Osteocyte (in vitro differentiated cells): ENCODE results near the gene JAK1. TPM values are rescaled to one million over a fixed set of nuclear protein-coding genes. Genes with fewer than 3 reads are reported as not detected.

Experiments
- DNase-seq: peaks from one replicate; pipeline ENCODE4 v3.0.0; 2021; ENCODE audit warnings: mixed read lengths; ENCODE audit not compliant: unreplicated experiment; ENCODE audit errors: extremely low spot score
- H3K27ac Mint-ChIP-seq: one replicate; pipeline ENCODE4 v1.8.0; 2021; ENCODE audit warnings: mild to moderate bottlenecking, mixed read lengths; ENCODE audit not compliant: unreplicated experiment
- H3K27me3 Mint-ChIP-seq: one replicate; pipeline ENCODE4 v1.8.0; 2021; ENCODE audit warnings: mixed read lengths; ENCODE audit not compliant: unreplicated experiment
- H3K36me3 Mint-ChIP-seq: one replicate; pipeline ENCODE4 v1.8.0; 2021; ENCODE audit warnings: mixed read lengths; ENCODE audit not compliant: unreplicated experiment
- H3K4me1 Mint-ChIP-seq: one replicate; pipeline ENCODE4 v1.8.0; 2021; ENCODE audit warnings: mixed read lengths; ENCODE audit not compliant: unreplicated experiment
- H3K4me3 Mint-ChIP-seq: one replicate; pipeline ENCODE4 v1.8.0; 2021; ENCODE audit warnings: mild to moderate bottlenecking, moderate library complexity, mixed read lengths; ENCODE audit not compliant: unreplicated experiment
- H3K9me3 Mint-ChIP-seq: one replicate; pipeline ENCODE4 v1.8.0; 2021; ENCODE audit warnings: mixed read lengths; ENCODE audit not compliant: unreplicated experiment
- total RNA-seq: library from RNA; stranded (reverse); gene quantifications from 2 replicates; pipeline ENCODE4 v1.2.1, GENCODE V29; 2021
- TF ChIP-seq, protein P1 (sequence below): fragments of 200-600 bp; sonication (generic); IDR thresholded peaks from 2 replicates; pipeline ENCODE4 v1.5.0; 2021; ENCODE audit warnings: antibody characterized with exemption, mild to moderate bottlenecking, moderate library complexity

JAK1 gene
- total RNA-seq, 1 donor from 2014 or later: 103 TPM

DNA sequence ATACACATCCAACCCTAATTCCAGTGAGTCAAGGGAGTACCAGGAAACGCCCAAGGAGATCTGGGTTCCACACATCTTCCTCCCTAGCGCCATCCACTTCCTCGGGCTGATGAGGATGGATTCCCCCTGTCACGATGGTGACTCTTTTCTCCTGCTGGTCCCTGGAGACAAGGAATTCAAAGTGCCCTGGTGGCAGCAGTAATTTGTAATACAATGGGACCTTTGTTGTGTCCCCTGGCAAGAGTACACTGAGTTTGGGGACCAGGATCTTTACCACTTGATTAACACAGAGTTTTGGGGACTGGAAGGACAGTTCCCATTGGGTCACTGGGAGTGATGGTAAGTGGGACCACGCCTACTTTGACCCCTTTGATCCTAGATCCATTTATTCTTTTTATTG, 9.4 kb upstream of the JAK1 start:
- Mint-ChIP-seq H3K4me1 (no peaks in the 10 kb centered on the region), H3K9me3 (no peaks in the 10 kb centered on the region), H3K27me3 (no peaks in the 10 kb centered on the region), H3K27ac (no peak overlapping the region), H3K36me3 (no peaks in the 10 kb centered on the region), H3K4me3 (no peak overlapping the region)
- TF ChIP-seq, protein P1, sequence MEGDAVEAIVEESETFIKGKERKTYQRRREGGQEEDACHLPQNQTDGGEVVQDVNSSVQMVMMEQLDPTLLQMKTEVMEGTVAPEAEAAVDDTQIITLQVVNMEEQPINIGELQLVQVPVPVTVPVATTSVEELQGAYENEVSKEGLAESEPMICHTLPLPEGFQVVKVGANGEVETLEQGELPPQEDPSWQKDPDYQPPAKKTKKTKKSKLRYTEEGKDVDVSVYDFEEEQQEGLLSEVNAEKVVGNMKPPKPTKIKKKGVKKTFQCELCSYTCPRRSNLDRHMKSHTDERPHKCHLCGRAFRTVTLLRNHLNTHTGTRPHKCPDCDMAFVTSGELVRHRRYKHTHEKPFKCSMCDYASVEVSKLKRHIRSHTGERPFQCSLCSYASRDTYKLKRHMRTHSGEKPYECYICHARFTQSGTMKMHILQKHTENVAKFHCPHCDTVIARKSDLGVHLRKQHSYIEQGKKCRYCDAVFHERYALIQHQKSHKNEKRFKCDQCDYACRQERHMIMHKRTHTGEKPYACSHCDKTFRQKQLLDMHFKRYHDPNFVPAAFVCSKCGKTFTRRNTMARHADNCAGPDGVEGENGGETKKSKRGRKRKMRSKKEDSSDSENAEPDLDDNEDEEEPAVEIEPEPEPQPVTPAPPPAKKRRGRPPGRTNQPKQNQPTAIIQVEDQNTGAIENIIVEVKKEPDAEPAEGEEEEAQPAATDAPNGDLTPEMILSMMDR: no peak
- no peak for DNase-seq

DNA sequence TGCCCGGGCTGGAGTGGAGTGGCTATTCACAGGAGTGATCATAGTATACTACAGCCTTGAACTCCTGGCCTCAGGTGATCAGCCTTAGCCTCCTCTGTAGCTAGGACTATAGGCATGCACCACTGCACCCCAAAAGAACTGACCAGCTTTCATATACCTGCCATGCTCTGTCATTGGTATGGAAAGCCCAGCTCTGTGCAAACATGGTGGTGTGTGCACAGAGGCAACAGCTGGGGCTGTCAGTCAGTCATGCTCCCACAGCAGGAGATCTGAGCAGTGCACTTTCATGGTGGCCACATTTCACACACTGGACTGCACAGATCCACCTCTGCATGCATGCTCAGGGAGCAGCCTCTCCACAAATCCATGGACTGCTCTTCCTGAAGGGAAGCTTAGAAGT, 8.8 kb upstream of the JAK1 start:
- TF ChIP-seq, protein P1: no peak
- Mint-ChIP-seq H3K4me3 (no peak overlapping the region), H3K27ac (no peak overlapping the region), H3K9me3 (no peaks in the 10 kb centered on the region), H3K27me3 (no peaks in the 10 kb centered on the region), H3K4me1 (no peaks in the 10 kb centered on the region), H3K36me3 (no peaks in the 10 kb centered on the region)
- DNase-seq: no peak

DNA sequence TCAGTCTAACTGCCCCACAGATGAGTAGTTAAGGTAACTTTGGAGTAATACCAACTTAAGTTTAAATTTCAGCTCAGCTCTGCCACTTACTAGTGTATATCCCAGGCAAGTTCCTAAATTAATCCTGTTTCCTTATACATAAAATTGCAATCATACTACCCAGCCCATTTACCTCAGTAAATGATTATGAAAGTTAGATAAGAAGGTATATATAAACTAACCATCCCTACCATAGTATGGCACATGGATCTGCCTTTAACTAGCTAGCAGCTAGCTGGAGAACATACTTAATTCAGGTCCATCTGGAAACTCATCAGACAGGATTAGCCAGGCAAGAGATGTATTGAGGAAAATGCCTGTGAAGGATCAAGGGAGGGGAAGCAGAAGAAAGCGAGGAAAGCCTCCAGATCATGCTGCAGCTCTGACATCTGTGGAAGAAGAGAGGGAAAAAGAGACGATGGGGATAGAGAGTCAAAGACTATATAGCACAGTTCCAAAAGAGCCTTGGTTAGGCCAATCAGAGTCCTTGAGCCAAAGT, 8.0 kb upstream of the JAK1 start:
- no peak for DNase-seq

DNA sequence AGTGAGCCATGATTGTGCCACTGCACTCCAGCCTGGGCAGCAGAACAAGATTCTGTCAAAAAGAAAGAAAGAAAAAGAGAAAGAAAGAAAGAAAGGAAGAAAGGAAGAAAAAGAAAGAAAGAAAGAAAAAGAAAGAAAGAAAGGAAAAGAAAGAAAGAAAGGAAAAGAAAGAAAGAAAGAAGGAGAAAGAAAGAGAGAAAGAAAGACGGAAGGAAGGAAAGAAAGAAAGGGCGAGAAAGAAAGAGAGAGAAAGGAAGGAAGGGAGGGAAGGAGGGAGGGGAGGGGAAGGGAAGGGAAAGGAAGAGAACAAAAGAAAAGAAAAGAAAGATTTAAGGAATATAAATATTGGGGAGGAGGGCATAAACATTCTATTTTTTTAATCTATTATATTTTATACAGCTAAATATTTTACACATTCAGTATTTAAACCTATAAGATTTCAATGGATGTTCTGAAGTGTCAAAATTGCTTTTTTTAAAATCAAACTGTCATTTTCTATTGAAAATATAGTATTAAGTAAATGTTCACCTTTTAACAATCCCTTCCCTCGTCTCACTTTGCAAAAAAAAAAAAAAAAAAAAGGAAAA, 6.8 kb upstream of the JAK1 start:
- Mint-ChIP-seq H3K27ac (no peak overlapping the region), H3K4me1 (no peaks in the 10 kb centered on the region), H3K27me3 (no peaks in the 10 kb centered on the region), H3K4me3 (no peak overlapping the region), H3K36me3 (no peaks in the 10 kb centered on the region), H3K9me3 (no peaks in the 10 kb centered on the region)
- DNase-seq: no peak
- TF ChIP-seq, protein P1: no peak

More for the DNA sequence above, 8.0 kb upstream of the JAK1 start:
- H3K4me1 Mint-ChIP-seq: no peaks in the 10 kb centered on the region
- no peaks in the 10 kb centered on the region for H3K27me3 Mint-ChIP-seq
- H3K9me3 Mint-ChIP-seq: no peaks in the 10 kb centered on the region
- H3K4me3 Mint-ChIP-seq: no peak overlapping the region
- TF ChIP-seq, protein P1: no peak
- no peak overlapping the region for H3K27ac Mint-ChIP-seq
- no peaks in the 10 kb centered on the region for H3K36me3 Mint-ChIP-seq

DNA sequence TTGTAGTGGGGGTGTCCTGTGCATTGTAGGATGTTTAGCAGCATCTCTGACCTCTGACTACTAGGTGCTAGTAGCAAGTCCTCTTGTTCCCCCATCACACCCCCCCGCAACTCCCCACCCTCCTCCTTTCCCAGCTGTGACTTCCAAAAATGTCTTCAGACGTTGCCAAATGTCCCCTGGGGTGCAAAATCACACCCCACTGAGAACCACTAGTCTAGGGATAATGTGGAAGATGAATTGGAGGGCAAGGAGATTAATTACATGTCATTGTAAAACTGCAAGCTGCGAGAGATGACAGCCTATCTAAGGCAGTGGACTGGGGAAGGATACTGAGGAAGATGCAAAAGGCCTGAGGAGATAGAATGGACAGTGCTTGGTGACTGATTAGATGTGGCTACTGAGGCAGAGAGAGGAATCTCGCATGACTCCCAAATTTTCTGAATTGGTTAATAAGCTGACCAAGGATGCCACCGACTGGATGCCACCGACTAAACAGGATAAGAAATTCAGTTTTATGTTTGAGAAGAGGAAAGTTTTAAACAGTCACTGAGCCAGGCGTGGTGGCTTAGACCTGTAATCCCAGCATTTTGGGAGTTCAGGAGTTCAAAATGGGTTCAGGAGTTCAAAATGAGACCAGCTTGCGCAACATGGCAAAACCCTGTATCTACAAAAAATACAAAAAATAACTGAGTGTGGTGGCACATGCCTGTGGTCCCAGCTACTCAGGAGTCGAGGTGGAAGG, 3.1 kb upstream of the JAK1 start:
- H3K9me3 Mint-ChIP-seq: no peaks in the 10 kb centered on the region
- peaks cover 14% of the 10 kb centered on the region for H3K4me1 Mint-ChIP-seq
- DNase-seq: no peak
- no peak overlapping the region for H3K4me3 Mint-ChIP-seq
- H3K36me3 Mint-ChIP-seq: no peaks in the 10 kb centered on the region
- no peaks in the 10 kb centered on the region for H3K27me3 Mint-ChIP-seq
- no peak overlapping the region for H3K27ac Mint-ChIP-seq
- TF ChIP-seq, protein P1: peak; percentile 16
